MCF 10A (cell line): Measurements from ENCODE around the gene SYT17. TPM values are rescaled to one million over a fixed set of nuclear protein-coding genes. Genes with fewer than 3 reads are reported as not detected.
"Not testable (repeated sequence)": the region's sequence is repeated elsewhere in the genome, so short reads cannot be mapped to it uniquely, and the experiment has no call there.

ENCODE experiments used
- BruUV-seq: library from RNA; stranded (reverse); fragments of 400-500 nt; replicated peaks from 2 replicates; lab custom pipeline; 2021; lab: Mats Ljungman, UMichigan
- CTCF ChIA-PET: fragments of 300-600 bp; sonication (Branson Sonifier 250); formaldehyde crosslinking; extraction: SDS; loops from one replicate; lab custom pipeline; 2021; ENCODE audit warnings: antibody characterized with exemption, inconsistent platforms; lab: Yijun Ruan, JAX
- POLR2A ChIA-PET: fragments of 300-600, 350-650 bp; sonication (Branson Sonifier 250); formaldehyde crosslinking; extraction: SDS; loops from one replicate; lab custom pipeline; 2020; ENCODE audit warnings: antibody characterized with exemption, inconsistent platforms; lab: Yijun Ruan, JAX
- DNase-seq: peaks from one replicate; pipeline ENCODE4 v3.0.0-alpha.2; 2018; ENCODE audit not compliant: unreplicated experiment
- H3K27ac Mint-ChIP-seq: one replicate; pipeline ENCODE4 v1.8.0; 2022; ENCODE audit warnings: mild to moderate bottlenecking, low read depth, mixed read lengths; ENCODE audit not compliant: unreplicated experiment
- H3K27me3 Mint-ChIP-seq: one replicate; pipeline ENCODE4 v1.8.0; 2022; ENCODE audit warnings: mixed read lengths; ENCODE audit not compliant: insufficient read depth, unreplicated experiment
- H3K36me3 Mint-ChIP-seq: one replicate; pipeline ENCODE4 v1.8.0; 2022; ENCODE audit warnings: mild to moderate bottlenecking, moderate library complexity, mixed read lengths; ENCODE audit not compliant: insufficient read depth, unreplicated experiment
- H3K4me1 Mint-ChIP-seq: one replicate; pipeline ENCODE4 v1.8.0; 2022; ENCODE audit warnings: mixed read lengths; ENCODE audit not compliant: insufficient read depth, unreplicated experiment
- H3K4me3 Mint-ChIP-seq: one replicate; pipeline ENCODE4 v1.8.0; 2022; ENCODE audit warnings: mild to moderate bottlenecking, moderate library complexity, mixed read lengths; ENCODE audit not compliant: unreplicated experiment
- H3K9me3 Mint-ChIP-seq: one replicate; pipeline ENCODE4 v1.8.0; 2022; ENCODE audit warnings: mixed read lengths; ENCODE audit not compliant: unreplicated experiment
- CTCF ChIP-seq: fragments of 200-600 bp; IDR thresholded peaks from one replicate; pipeline ENCODE4 v1.8.0; 2022; ENCODE audit warnings: antibody characterized with exemption, mild to moderate bottlenecking; ENCODE audit not compliant: unreplicated experiment
- intact Hi-C: fragments of 100-400 bp; cut with micrococcal nuclease; formaldehyde crosslinking; loops from 2 replicates; pipeline ENCODE4 v1.14.1; 2022
- total RNA-seq: library from RNA; stranded (reverse); gene quantifications from 2 replicates; pipeline ENCODE4 v1.2.3, GENCODE V29; 2022

SYT17 gene
- total RNA-seq, 1 experiment from 2014 or later: not detected

DNA sequence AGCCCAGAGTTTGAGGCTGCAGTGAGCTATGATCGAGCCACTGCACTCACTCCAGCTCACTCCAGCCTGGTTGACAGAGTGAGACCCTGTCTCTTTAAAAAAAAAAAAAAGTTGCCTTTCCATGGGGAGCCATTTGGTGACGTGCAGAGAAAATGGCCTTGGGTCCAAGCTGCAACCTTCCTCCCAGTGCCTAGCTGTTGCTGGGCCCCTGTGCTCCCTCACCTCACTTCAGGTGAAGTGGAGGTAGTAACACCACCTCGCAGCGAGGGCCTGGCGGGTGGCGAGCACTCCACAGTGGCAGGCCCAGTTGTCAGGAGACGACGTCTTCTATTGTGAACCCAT is 17.4 kb downstream of the SYT17 start:
- ChIA-PET CTCF (interaction anchor here (0.6 to 0.7 kb wide), 3 partner anchors 18 to 171 kb away, joined by 3 read pairs; no protein-coding TSS in a partner anchor), POLR2A (no interaction called here)
- no peak for DNase-seq
- Mint-ChIP-seq H3K27ac (no peak overlapping the region), H3K9me3 (no peaks in the 10 kb centered on the region), H3K27me3 (no peaks in the 10 kb centered on the region), H3K4me1 (peaks cover 4% of the 10 kb centered on the region), H3K4me3 (no peak overlapping the region), H3K36me3 (no peaks in the 10 kb centered on the region)
- BruUV-seq: no TSS peak
- intact Hi-C loops: no loop called here
- TF ChIP-seq CTCF: no peak

DNA sequence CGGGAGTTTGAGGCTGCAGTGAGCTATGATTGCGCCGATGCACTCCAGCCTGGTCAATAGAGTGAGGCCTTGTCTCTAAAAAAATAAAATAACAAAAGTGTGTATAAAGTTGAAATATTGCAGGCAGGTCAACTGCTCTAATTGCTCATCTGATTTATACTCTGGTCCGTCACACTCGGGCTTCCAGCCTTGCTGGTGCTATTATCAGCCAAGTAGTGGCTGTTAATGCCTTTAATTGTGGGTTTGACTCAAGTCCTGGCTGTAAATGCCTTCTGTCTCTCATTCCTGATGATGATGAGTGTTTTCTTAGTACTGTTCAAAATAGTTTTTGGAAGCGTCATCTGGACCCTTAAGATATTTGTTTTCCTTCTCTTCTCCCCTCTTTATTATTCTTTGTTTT is 18.4 kb downstream of the SYT17 start:
- Mint-ChIP-seq H3K36me3 (no peaks in the 10 kb centered on the region), H3K4me3 (no peak overlapping the region), H3K27ac (no peak overlapping the region), H3K4me1 (peaks cover 8% of the 10 kb centered on the region), H3K27me3 (no peaks in the 10 kb centered on the region), H3K9me3 (no peaks in the 10 kb centered on the region)
- CTCF ChIA-PET: interaction anchor here (0.7 kb wide), 1 partner anchor 50 kb away, joined by 3 read pairs; no protein-coding TSS in a partner anchor
- POLR2A ChIA-PET: no interaction called here
- no peak for TF ChIP-seq CTCF
- BruUV-seq: no TSS peak
- no peak for DNase-seq
- intact Hi-C loops: no loop called here

- POLR2A ChIA-PET, H3K27me3 Mint-ChIP-seq, DNase-seq, H3K36me3 Mint-ChIP-seq, intact Hi-C loops, H3K27ac Mint-ChIP-seq, H3K9me3 Mint-ChIP-seq, H3K4me1 Mint-ChIP-seq, BruUV-seq, H3K4me3 Mint-ChIP-seq: not testable (repeated sequence)
- CTCF ChIA-PET: interaction anchor here (1.1 kb wide), 1 partner anchor 188 kb away, joined by 6 read pairs; no protein-coding TSS in a partner anchor
Observed at GRCh38 chr16:19187961-19188360, 19.9 kb downstream of the SYT17 start.

DNA sequence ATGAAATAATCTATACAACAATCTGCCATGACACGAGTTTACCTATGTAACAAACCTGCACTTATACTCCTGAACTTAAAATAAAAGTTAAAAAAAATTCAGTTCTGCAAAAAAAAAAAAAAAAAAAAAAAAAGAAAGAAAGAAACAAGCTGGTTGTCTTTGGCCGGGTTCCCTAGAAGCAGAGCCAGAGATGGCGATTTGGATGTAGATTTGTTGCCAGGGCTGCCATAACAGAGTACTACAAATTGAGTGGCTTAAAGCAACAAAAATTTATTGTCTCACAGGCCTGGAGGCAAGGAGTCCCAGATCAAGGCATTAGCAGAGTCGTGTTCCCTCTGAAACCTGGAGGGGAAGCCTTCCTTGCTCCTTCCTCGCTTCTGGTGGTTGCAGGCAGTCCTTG is 20.4 kb downstream of the SYT17 start:
- POLR2A ChIA-PET: no interaction called here
- no peak for TF ChIP-seq CTCF
- Mint-ChIP-seq H3K4me3 (no peak overlapping the region), H3K4me1 (peaks cover 8% of the 10 kb centered on the region), H3K27ac (no peak overlapping the region), H3K36me3 (no peaks in the 10 kb centered on the region), H3K9me3 (no peaks in the 10 kb centered on the region), H3K27me3 (no peaks in the 10 kb centered on the region)
- CTCF ChIA-PET: interaction anchor here (0.6 kb wide), 1 partner anchor 204 kb away, joined by 3 read pairs; no protein-coding TSS in a partner anchor
- no peak for DNase-seq
- no TSS peak for BruUV-seq
- intact Hi-C loops: no loop called here
